ES-I3 (cell line): ENCODE measurements around the gene SEMA6C.
"Not testable (repeated sequence)": the region's sequence is repeated elsewhere in the genome, so short reads cannot be mapped to it uniquely, and the experiment has no call there.

Source experiments
- H3K36me3 ChIP-seq: 2 replicates; pipeline ENCODE4 v1.6.1; 2013; ENCODE audit warnings: mild to moderate bottlenecking, low read length, control low read depth, moderate library complexity; ENCODE audit not compliant: insufficient read depth
- H3K4me1 ChIP-seq: 2 replicates; pipeline ENCODE4 v1.6.1; 2013; ENCODE audit warnings: mild to moderate bottlenecking, control low read depth, low read length; ENCODE audit not compliant: insufficient read depth
- H3K9ac ChIP-seq: 2 replicates; pipeline ENCODE4 v1.6.1; 2013; ENCODE audit warnings: low read depth, mild to moderate bottlenecking, low read length, moderate library complexity
- H3K9me3 ChIP-seq: 2 replicates; pipeline ENCODE4 v1.6.1; 2013; ENCODE audit warnings: mild to moderate bottlenecking, low read length, moderate library complexity; ENCODE audit not compliant: control insufficient read depth, insufficient read depth

The SEMA6C gene

DNA sequence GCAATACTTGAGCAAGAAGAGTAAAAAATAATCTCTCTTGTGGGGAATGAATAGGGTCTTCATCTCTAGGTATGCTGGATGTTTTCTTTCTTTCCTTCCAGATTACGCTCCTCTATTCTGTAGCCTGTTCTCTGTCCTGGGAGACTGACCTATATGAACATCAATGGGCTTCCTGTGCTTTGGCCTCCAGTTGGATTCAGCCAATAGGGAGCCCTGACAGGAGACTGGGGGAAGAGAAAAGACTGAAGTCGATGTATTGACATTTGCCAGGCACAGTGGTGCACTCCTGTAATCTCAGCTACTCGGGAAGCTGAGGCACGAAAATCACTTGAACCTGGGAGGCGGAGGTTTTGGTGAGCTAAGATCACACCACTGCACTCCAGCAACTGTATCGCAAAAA, 17.6 kb downstream of the SEMA6C start:
- Histone ChIP-seq H3K9me3 (no peaks in the 10 kb centered on the region), H3K9ac (no peak overlapping the region), H3K36me3 (no peaks in the 10 kb centered on the region), H3K4me1 (peaks cover 19% of the 10 kb centered on the region)

DNA sequence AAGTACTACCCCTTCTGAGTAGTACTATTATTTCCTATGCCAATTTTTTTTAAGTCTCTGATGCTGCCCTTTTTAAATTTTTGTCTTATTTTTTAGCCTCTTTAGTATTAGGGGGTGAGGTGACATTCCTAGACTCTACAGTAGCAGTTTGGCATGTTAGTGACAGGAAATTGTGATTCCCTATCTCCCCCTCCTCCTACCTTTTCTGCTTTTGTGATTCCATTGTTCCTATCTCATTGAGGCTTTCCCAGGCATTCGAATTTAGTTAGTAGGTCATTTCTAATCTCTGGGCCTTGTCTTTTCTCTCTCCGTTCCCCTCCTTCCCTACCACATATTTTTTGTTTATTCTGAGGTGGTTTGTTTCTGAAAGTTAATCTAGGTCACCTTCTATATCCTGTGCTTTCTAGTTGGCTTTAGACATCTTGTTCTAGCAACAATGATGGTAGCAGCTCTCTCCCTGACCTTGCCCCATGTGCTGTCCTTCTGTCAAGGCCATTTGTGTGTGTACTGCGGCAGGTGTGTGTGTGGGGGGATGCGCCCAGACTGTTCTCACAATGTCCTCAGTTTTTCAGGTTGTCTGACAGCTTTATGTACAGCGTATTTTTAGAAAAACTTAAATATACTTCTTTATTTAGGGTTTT, 21.5 kb downstream of the SEMA6C start:
- H3K4me1 ChIP-seq: peaks cover 13% of the 10 kb centered on the region
- no peak overlapping the region for H3K9ac ChIP-seq
- no peaks in the 10 kb centered on the region for H3K9me3 ChIP-seq
- no peaks in the 10 kb centered on the region for H3K36me3 ChIP-seq

DNA sequence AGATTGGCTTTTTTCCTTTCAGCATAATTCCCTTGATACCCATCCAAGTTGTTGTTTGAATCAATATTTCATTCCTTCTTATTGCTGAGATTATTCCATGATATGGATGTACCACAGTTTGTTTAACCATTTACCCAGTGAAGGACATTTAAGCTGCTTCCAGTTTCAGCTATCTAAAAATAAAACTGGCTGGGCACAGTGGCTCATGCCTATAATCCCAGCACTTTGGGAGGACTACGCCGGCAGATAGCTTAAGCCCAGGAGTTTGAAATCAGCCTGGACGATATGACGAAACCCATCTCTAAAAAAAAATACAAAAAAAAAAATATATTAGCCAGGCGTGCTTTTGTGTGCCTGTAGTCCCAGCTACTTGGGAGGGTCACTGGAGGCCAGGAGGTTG, 32.6 kb downstream of the SEMA6C start:
- no peaks in the 10 kb centered on the region for H3K36me3 ChIP-seq
- H3K4me1 ChIP-seq: no peaks in the 10 kb centered on the region
- H3K9me3 ChIP-seq: no peaks in the 10 kb centered on the region
- H3K9ac ChIP-seq: no peak overlapping the region

GRCh38 chr1:151108331-151108730, 38.1 kb downstream of the SEMA6C start:
- no peaks in the 10 kb centered on the region for H3K9me3 ChIP-seq
- no peaks in the 10 kb centered on the region for H3K4me1 ChIP-seq
- H3K36me3 ChIP-seq: no peaks in the 10 kb centered on the region
- no peak overlapping the region for H3K9ac ChIP-seq

GRCh38 chr1:151106894-151107293, 39.5 kb downstream of the SEMA6C start:
- Histone ChIP-seq H3K4me1 (no peaks in the 10 kb centered on the region), H3K9me3 (no peaks in the 10 kb centered on the region), H3K9ac (no peak overlapping the region), H3K36me3 (no peaks in the 10 kb centered on the region)

GRCh38 chr1:151104630-151105029, 41.8 kb downstream of the SEMA6C start:
- Histone ChIP-seq H3K4me1 (no peaks in the 10 kb centered on the region), H3K9me3 (no peaks in the 10 kb centered on the region), H3K36me3 (no peaks in the 10 kb centered on the region), H3K9ac (no peak overlapping the region)

- Histone ChIP-seq H3K9me3 (no peaks in the 10 kb centered on the region), H3K36me3 (no peaks in the 10 kb centered on the region), H3K4me1 (no peaks in the 10 kb centered on the region), H3K9ac (no peak overlapping the region)
Observed at GRCh38 chr1:151098126-151098525, 48.3 kb downstream of the SEMA6C start.

- not testable (repeated sequence) for H3K36me3 ChIP-seq, H3K4me1 ChIP-seq, H3K9ac ChIP-seq, H3K9me3 ChIP-seq
Observed at GRCh38 chr1:151097426-151097825, 49.0 kb downstream of the SEMA6C start.

- no peak overlapping the region for H3K9ac ChIP-seq
- H3K9me3 ChIP-seq: no peaks in the 10 kb centered on the region
- no peaks in the 10 kb centered on the region for H3K4me1 ChIP-seq
- H3K36me3 ChIP-seq: no peaks in the 10 kb centered on the region
Observed at GRCh38 chr1:151085953-151086559, 60.4 kb downstream of the SEMA6C start.
